ENCODE measurements around the gene ST6GALNAC5. TPM values are rescaled to one million over a fixed set of nuclear protein-coding genes. Genes with fewer than 3 reads are reported as not detected.

ST6GALNAC5 gene
- total RNA-seq, 2 donors from 2014 or later, result not detected

- peaks cover 12% of the 10 kb centered on the region for H3K27me3 Mint-ChIP-seq
- no peaks in the 10 kb centered on the region for H3K36me3 Mint-ChIP-seq (ENCODE audit: low read depth)
- H3K9me3 Mint-ChIP-seq, result no peaks in the 10 kb centered on the region
- no peak overlapping the region for H3K27ac Mint-ChIP-seq
- no peak for ATAC-seq (replicated peaks)
- H3K4me3 Mint-ChIP-seq, result no peak overlapping the region
- no peaks in the 10 kb centered on the region for H3K4me1 Mint-ChIP-seq
Observed at GRCh38 chr1:76933847-76934815, 66.9 kb downstream of the ST6GALNAC5 start.

- peaks cover 4% of the 10 kb centered on the region for H3K27me3 Mint-ChIP-seq
Observed at GRCh38 chr1:76938304-76938703, 71.0 kb downstream of the ST6GALNAC5 start.

GRCh38 chr1:76939050-76939816 is 72.0 kb downstream of the ST6GALNAC5 start:
- no peak overlapping the region for H3K4me3 Mint-ChIP-seq
- no peak overlapping the region for H3K27ac Mint-ChIP-seq
- ATAC-seq (replicated peaks), result no peak
- peaks cover 4% of the 10 kb centered on the region for H3K27me3 Mint-ChIP-seq
- no peaks in the 10 kb centered on the region for H3K9me3 Mint-ChIP-seq
- H3K4me1 Mint-ChIP-seq, result no peaks in the 10 kb centered on the region
- H3K36me3 Mint-ChIP-seq (ENCODE audit: low read depth), result no peaks in the 10 kb centered on the region

More at GRCh38 chr1:76938304-76938703, 71.0 kb downstream of the ST6GALNAC5 start:
- Mint-ChIP-seq H3K4me1 (no peaks in the 10 kb centered on the region), H3K36me3 (ENCODE audit: low read depth) (no peaks in the 10 kb centered on the region), H3K27ac (no peak overlapping the region), H3K4me3 (no peak overlapping the region), H3K9me3 (no peaks in the 10 kb centered on the region)
- no peak for ATAC-seq (replicated peaks)

GRCh38 chr1:76939817-76940216 is 72.5 kb downstream of the ST6GALNAC5 start:
- Mint-ChIP-seq H3K36me3 (ENCODE audit: low read depth) (no peaks in the 10 kb centered on the region), H3K27ac (no peak overlapping the region), H3K27me3 (peaks cover 4% of the 10 kb centered on the region), H3K4me1 (no peaks in the 10 kb centered on the region), H3K9me3 (no peaks in the 10 kb centered on the region), H3K4me3 (no peak overlapping the region)
- ATAC-seq (replicated peaks), result no peak

- H3K9me3 Mint-ChIP-seq, result no peaks in the 10 kb centered on the region
- peaks cover 4% of the 10 kb centered on the region for H3K27me3 Mint-ChIP-seq
- no peak for ATAC-seq (replicated peaks)
- H3K4me1 Mint-ChIP-seq, result no peaks in the 10 kb centered on the region
- no peak overlapping the region for H3K27ac Mint-ChIP-seq
- H3K4me3 Mint-ChIP-seq, result no peak overlapping the region
- no peaks in the 10 kb centered on the region for H3K36me3 Mint-ChIP-seq (ENCODE audit: low read depth)
Observed at GRCh38 chr1:76940571-76941335, 73.5 kb downstream of the ST6GALNAC5 start.

- H3K9me3 Mint-ChIP-seq, result no peaks in the 10 kb centered on the region
- no peak overlapping the region for H3K4me3 Mint-ChIP-seq
- no peaks in the 10 kb centered on the region for H3K36me3 Mint-ChIP-seq (ENCODE audit: low read depth)
- H3K4me1 Mint-ChIP-seq, result no peaks in the 10 kb centered on the region
- peaks cover 4% of the 10 kb centered on the region for H3K27me3 Mint-ChIP-seq
- no peak for ATAC-seq (replicated peaks)
- H3K27ac Mint-ChIP-seq, result no peak overlapping the region
Observed at GRCh38 chr1:76942549-76942948, 75.3 kb downstream of the ST6GALNAC5 start.

- no peaks in the 10 kb centered on the region for H3K4me1 Mint-ChIP-seq
- no peaks in the 10 kb centered on the region for H3K27me3 Mint-ChIP-seq
- H3K27ac Mint-ChIP-seq, result no peak overlapping the region
- no peak for ATAC-seq (replicated peaks)
- H3K36me3 Mint-ChIP-seq (ENCODE audit: low read depth), result no peaks in the 10 kb centered on the region
- H3K4me3 Mint-ChIP-seq, result no peak overlapping the region
- H3K9me3 Mint-ChIP-seq, result no peaks in the 10 kb centered on the region
Observed at GRCh38 chr1:76944942-76945341, 77.7 kb downstream of the ST6GALNAC5 start.

- peak; percentile 28 for ATAC-seq (replicated peaks)
- no peaks in the 10 kb centered on the region for H3K4me1 Mint-ChIP-seq
Observed at GRCh38 chr1:76948846-76949245, 81.6 kb downstream of the ST6GALNAC5 start.

GRCh38 chr1:76949503-76949902 is 82.2 kb downstream of the ST6GALNAC5 start:
- H3K9me3 Mint-ChIP-seq, result no peaks in the 10 kb centered on the region
- no peaks in the 10 kb centered on the region for H3K4me1 Mint-ChIP-seq
- H3K4me3 Mint-ChIP-seq, result no peak overlapping the region
- H3K36me3 Mint-ChIP-seq (ENCODE audit: low read depth), result no peaks in the 10 kb centered on the region
- no peaks in the 10 kb centered on the region for H3K27me3 Mint-ChIP-seq
- ATAC-seq (replicated peaks), result peak; percentile 56
- no peak overlapping the region for H3K27ac Mint-ChIP-seq

More at GRCh38 chr1:76948846-76949245, 81.6 kb downstream of the ST6GALNAC5 start:
- H3K9me3 Mint-ChIP-seq, result no peaks in the 10 kb centered on the region
- H3K27ac Mint-ChIP-seq, result no peak overlapping the region
- no peaks in the 10 kb centered on the region for H3K27me3 Mint-ChIP-seq
- H3K4me3 Mint-ChIP-seq, result no peak overlapping the region
- no peaks in the 10 kb centered on the region for H3K36me3 Mint-ChIP-seq (ENCODE audit: low read depth)

- ATAC-seq (replicated peaks), result no peak
- no peak overlapping the region for H3K27ac Mint-ChIP-seq
Observed at GRCh38 chr1:76950306-76950705, 83.0 kb downstream of the ST6GALNAC5 start.

GRCh38 chr1:76951153-76951552 is 83.9 kb downstream of the ST6GALNAC5 start:
- Mint-ChIP-seq H3K4me3 (no peak overlapping the region), H3K9me3 (no peaks in the 10 kb centered on the region), H3K27ac (no peak overlapping the region), H3K4me1 (no peaks in the 10 kb centered on the region), H3K27me3 (no peaks in the 10 kb centered on the region), H3K36me3 (ENCODE audit: low read depth) (no peaks in the 10 kb centered on the region)
- no peak for ATAC-seq (replicated peaks)

More at GRCh38 chr1:76950306-76950705, 83.0 kb downstream of the ST6GALNAC5 start:
- Mint-ChIP-seq H3K4me1 (no peaks in the 10 kb centered on the region), H3K4me3 (no peak overlapping the region), H3K9me3 (no peaks in the 10 kb centered on the region), H3K27me3 (no peaks in the 10 kb centered on the region), H3K36me3 (ENCODE audit: low read depth) (no peaks in the 10 kb centered on the region)

- H3K27me3 Mint-ChIP-seq, result no peaks in the 10 kb centered on the region
- no peaks in the 10 kb centered on the region for H3K36me3 Mint-ChIP-seq (ENCODE audit: low read depth)
- no peak overlapping the region for H3K27ac Mint-ChIP-seq
- no peaks in the 10 kb centered on the region for H3K9me3 Mint-ChIP-seq
- no peaks in the 10 kb centered on the region for H3K4me1 Mint-ChIP-seq
- no peak overlapping the region for H3K4me3 Mint-ChIP-seq
- ATAC-seq (replicated peaks), result no peak
Observed at GRCh38 chr1:76955652-76956051, 88.4 kb downstream of the ST6GALNAC5 start.

- Mint-ChIP-seq H3K9me3 (no peaks in the 10 kb centered on the region), H3K36me3 (ENCODE audit: low read depth) (no peaks in the 10 kb centered on the region), H3K4me3 (no peak overlapping the region), H3K27me3 (no peaks in the 10 kb centered on the region), H3K4me1 (no peaks in the 10 kb centered on the region), H3K27ac (no peak overlapping the region)
- ATAC-seq (replicated peaks), result no peak
Observed at GRCh38 chr1:76957961-76958360, 90.7 kb downstream of the ST6GALNAC5 start.

- Mint-ChIP-seq H3K4me3 (no peak overlapping the region), H3K4me1 (no peaks in the 10 kb centered on the region), H3K27me3 (no peaks in the 10 kb centered on the region), H3K36me3 (ENCODE audit: low read depth) (no peaks in the 10 kb centered on the region), H3K27ac (no peak overlapping the region), H3K9me3 (no peaks in the 10 kb centered on the region)
- ATAC-seq (replicated peaks), result no peak
Observed at GRCh38 chr1:76958828-76959227, 91.5 kb downstream of the ST6GALNAC5 start.

Data from activated T-helper 17 cell treated with anti-CD3 and anti-CD28 coated beads, Interleukin-2, amount 50 U/mL, for 72 hours (primary cell).